Transverse colon (tissue), 4 donors: ENCODE measurements around the gene CSGALNACT2. TPM values are rescaled to one million over a fixed set of nuclear protein-coding genes. Genes with fewer than 3 reads are reported as not detected.

Experiments used
- DNase-seq: peaks from one replicate; pipeline ENCODE4 v3.0.0-alpha.2; 2019
- H3K27ac ChIP-seq, 4 donors: fragments of 200-600 bp; sonication (generic); 2 replicates each; pipeline ENCODE4 v1.5.1; 2016 to 2018; ENCODE audit warnings: inconsistent platforms in 4 of 4
- H3K27me3 ChIP-seq: fragments of 200-600 bp; sonication (generic); 2 replicates; pipeline ENCODE4 v1.5.1; 2017; ENCODE audit warnings: inconsistent platforms
- H3K36me3 ChIP-seq, 4 donors: fragments of 200-600 bp; sonication (generic); 2 replicates each; pipeline ENCODE4 v1.5.1; 2017 to 2019; ENCODE audit warnings: inconsistent platforms in 4 of 4
- H3K4me1 ChIP-seq, 4 donors: fragments of 200-600 bp; sonication (generic); 2 replicates each; pipeline ENCODE4 v1.5.1; 2017 to 2020; ENCODE audit warnings: inconsistent platforms in 4 of 4
- H3K4me3 ChIP-seq, 4 donors: fragments of 200-600 bp; sonication (generic); 1 replicate in 1 of 4; 2 replicates in 3 of 4; pipeline versions ENCODE4 v1.5.1 to v1.6.1; 2017 to 2019; ENCODE audit warnings: inconsistent platforms in 4 of 4
- H3K9me3 ChIP-seq, 2 donors: fragments of 200-600 bp; sonication (generic); 2 replicates each; pipeline ENCODE4 v1.5.1; 2017 to 2019; ENCODE audit warnings: inconsistent platforms in 2 of 2
- EP300 ChIP-seq: sonication (generic); formaldehyde crosslinking; IDR thresholded peaks from one replicate; pipeline ENCODE4 v1.6.1; 2017; ENCODE audit warnings: antibody characterized with exemption, low read depth
- POLR2A ChIP-seq: fragments of 450-650 bp; IDR thresholded peaks from one replicate; pipeline ENCODE4 v1.6.1; 2016; ENCODE audit warnings: antibody characterized with exemption, mild to moderate bottlenecking, moderate library complexity
- POLR2AphosphoS5 ChIP-seq, 3 donors: sonication (generic); formaldehyde crosslinking; IDR thresholded peaks; one replicate each; pipeline ENCODE4 v1.6.1; 2016; ENCODE audit warnings: antibody characterized with exemption in 3 of 3
- WGBS, 2 donors: methylation state at CpG; one replicate each; pipeline ENCODE4 v1.1.5; 2018; ENCODE audit warnings: low coverage in 1 of 2; 5-methylcytosine and 5-hydroxymethylcytosine counted together
- in situ Hi-C, 4 donors: fragments of 200-750 bp; cut with MboI; loops; one replicate each; pipeline versions ENCODE4 v1.15.0 to v1.15.1; 2017; ENCODE audit warnings: low sequenced_read_pairs in 3 of 4, low pct_ligation_motif_present in 1 of 4, low pct_unique_long_range_greater_than_20kb in 1 of 4
- intact Hi-C: fragments of 100-400 bp; cut with DNase I; formaldehyde crosslinking; loops from one replicate; pipeline ENCODE4 v1.15.1; 2023; ENCODE audit warnings: low total_unique reads
- total RNA-seq, 4 donors: library from RNA; depleted of rRNA; stranded (reverse); fragments of >200 nt; gene quantifications; one replicate each; pipeline ENCODE4 v1.1.0, GENCODE V29; 2016
- TF ChIP-seq, protein P1 (sequence below), 5 experiments: fragments of 200-600 bp in 3 of 5; fragments of 450-650 bp in 2 of 5; sonication (generic) in 3 of 5; IDR thresholded peaks; 1 replicate in 2 of 5; 2 replicates in 3 of 5; pipeline ENCODE4 v1.5.1; 2016 to 2017; ENCODE audit warnings: antibody characterized with exemption in 5 of 5, inconsistent platforms in 3 of 5, mild to moderate bottlenecking in 2 of 5, moderate library complexity in 1 of 5

CSGALNACT2 gene
- total RNA-seq, 4 donors from 2014 or later: 4.1 to 15.5 (median 10.9) TPM

GRCh38 chr10:43230101-43230908 lies 92.1 kb downstream of the CSGALNACT2 start:
- Histone ChIP-seq H3K4me1 (peaks cover 0 to 12% (median 11%) of the 10 kb centered on the region in 4 donors), H3K27me3 (peaks cover 37% of the 10 kb centered on the region), H3K27ac (no peak overlapping the region), H3K36me3 (no peaks in the 10 kb centered on the region), H3K9me3 (no peaks in the 10 kb centered on the region), H3K4me3 (peak overlapping the region in 2 of 4 donors; percentile 40 to 51)
- DNase-seq: peak; percentile 5
- intact Hi-C loops (no loop called here), in situ Hi-C loops (no loop called here)
- TF ChIP-seq POLR2A: no peak
- TF ChIP-seq, protein P1, sequence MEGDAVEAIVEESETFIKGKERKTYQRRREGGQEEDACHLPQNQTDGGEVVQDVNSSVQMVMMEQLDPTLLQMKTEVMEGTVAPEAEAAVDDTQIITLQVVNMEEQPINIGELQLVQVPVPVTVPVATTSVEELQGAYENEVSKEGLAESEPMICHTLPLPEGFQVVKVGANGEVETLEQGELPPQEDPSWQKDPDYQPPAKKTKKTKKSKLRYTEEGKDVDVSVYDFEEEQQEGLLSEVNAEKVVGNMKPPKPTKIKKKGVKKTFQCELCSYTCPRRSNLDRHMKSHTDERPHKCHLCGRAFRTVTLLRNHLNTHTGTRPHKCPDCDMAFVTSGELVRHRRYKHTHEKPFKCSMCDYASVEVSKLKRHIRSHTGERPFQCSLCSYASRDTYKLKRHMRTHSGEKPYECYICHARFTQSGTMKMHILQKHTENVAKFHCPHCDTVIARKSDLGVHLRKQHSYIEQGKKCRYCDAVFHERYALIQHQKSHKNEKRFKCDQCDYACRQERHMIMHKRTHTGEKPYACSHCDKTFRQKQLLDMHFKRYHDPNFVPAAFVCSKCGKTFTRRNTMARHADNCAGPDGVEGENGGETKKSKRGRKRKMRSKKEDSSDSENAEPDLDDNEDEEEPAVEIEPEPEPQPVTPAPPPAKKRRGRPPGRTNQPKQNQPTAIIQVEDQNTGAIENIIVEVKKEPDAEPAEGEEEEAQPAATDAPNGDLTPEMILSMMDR (IDR thresholded peaks at IDR 0.05): no peak
- TF ChIP-seq POLR2AphosphoS5 (IDR thresholded peaks at IDR 0.05): no peak
- no peak for TF ChIP-seq EP300
- 40% methylated on average over 31 of the region's 35 CpGs; no CpG with 5 or more reads in 1 of the 2 donors for WGBS, 2 donors

DNA sequence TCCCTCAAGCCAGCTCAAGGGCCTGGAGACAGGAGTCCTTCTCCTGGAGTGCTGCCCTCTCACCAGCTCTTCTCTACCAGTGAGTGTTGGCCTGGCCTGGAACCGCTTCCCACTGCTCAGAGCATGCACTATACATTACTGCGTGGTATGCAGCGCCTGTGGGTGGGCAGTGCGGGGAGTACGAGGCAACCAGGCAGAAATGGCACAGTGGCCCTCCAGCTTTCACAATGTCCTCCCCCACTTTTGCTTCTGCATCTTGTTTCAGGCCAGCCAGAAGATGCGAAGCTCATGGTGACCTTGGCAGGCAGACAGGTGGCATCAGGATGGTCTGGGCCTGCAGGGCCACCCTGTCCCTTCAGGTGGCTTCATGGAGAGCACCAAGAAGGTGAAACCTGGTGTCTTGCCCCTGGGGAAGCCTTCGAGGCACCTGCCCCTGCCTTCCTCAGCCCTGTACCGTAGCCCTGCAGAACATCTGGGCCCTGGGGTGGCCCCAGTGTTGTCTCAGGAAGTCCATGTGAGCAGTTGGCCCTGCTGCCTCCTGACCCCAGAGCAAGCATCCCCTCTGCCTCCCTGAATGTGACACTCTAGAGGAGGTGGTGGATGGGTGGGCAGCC lies 92.8 kb downstream of the CSGALNACT2 start:
- Histone ChIP-seq H3K4me1 (peaks cover 0 to 12% (median 11%) of the 10 kb centered on the region in 4 donors), H3K27me3 (peaks cover 37% of the 10 kb centered on the region), H3K9me3 (no peaks in the 10 kb centered on the region), H3K4me3 (no peak overlapping the region), H3K27ac (no peak overlapping the region), H3K36me3 (no peaks in the 10 kb centered on the region)
- peak; percentile 5 for DNase-seq
- no peak for TF ChIP-seq POLR2AphosphoS5 (IDR thresholded peaks at IDR 0.05)
- TF ChIP-seq, protein P1 (IDR thresholded peaks at IDR 0.05): no peak
- no peak for TF ChIP-seq EP300
- TF ChIP-seq POLR2A: no peak
- intact Hi-C loops: no loop called here
- WGBS, 2 donors: 82% methylated on average over 8 of the region's 8 CpGs; no CpG with 5 or more reads in 1 of the 2 donors
- in situ Hi-C loops: no loop called here

- TF ChIP-seq, protein P1 (IDR thresholded peaks at IDR 0.05): no peak
- no peak for TF ChIP-seq POLR2A
- no peak for TF ChIP-seq EP300
- TF ChIP-seq POLR2AphosphoS5 (IDR thresholded peaks at IDR 0.05): no peak
- 45% methylated on average over 5 of the region's 6 CpGs; no CpG with 5 or more reads in 1 of the 2 donors for WGBS, 2 donors
- Histone ChIP-seq H3K4me1 (peaks cover 0 to 12% (median 11%) of the 10 kb centered on the region in 4 donors), H3K27me3 (peaks cover 37% of the 10 kb centered on the region), H3K4me3 (no peak overlapping the region), H3K27ac (no peak overlapping the region), H3K36me3 (no peaks in the 10 kb centered on the region), H3K9me3 (no peaks in the 10 kb centered on the region)
- in situ Hi-C loops: no loop called here
- peak; percentile 31 for DNase-seq
- intact Hi-C loops: no loop called here
Measured at GRCh38 chr10:43231523-43232078, 93.4 kb downstream of the CSGALNACT2 start.
